Measurements from ENCODE around the gene BCL10. TPM values are rescaled to one million over a fixed set of nuclear protein-coding genes. Genes with fewer than 3 reads are reported as not detected.

The BCL10 gene
- total and polyA plus RNA-seq, 2 of the 8 experiments (the other 6 are each of a cell fraction or from before 2014, with no cell fraction given), result 7.4 to 29.6 TPM

Small RNAs within 50 kb of the gene (small RNA-seq; reads per million reads assigned to genes)
- not detected for gene RF00019 (ENCODE audit: insufficient read depth)

Other genes with a start within 250 kb of the BCL10 start
- gene MCOLN3, start 228.1 kb downstream of the BCL10 start, total RNA-seq (2021; fragmentation: NEBNext Ultra II Directional; extraction: Animal tissue kit (Norgen Biotek cat#: 25700)), result 2.9 and 3.8 TPM in 2 replicates
- 3.3 and 4.9 TPM in 2 replicates for gene MCOLN3, start 228.1 kb downstream of the BCL10 start, polyA plus RNA-seq (2011; rRNA removed)
- 12.7 and 14.6 TPM in 2 replicates for gene SYDE2, start 75.6 kb downstream of the BCL10 start, total RNA-seq (2021; fragmentation: NEBNext Ultra II Directional; extraction: Animal tissue kit (Norgen Biotek cat#: 25700))
- 1.6 and 2.1 TPM in 2 replicates for gene SYDE2, start 75.6 kb downstream of the BCL10 start, polyA plus RNA-seq (2011; rRNA removed)
- 39.1 and 39.3 TPM in 2 replicates for gene C1orf52, start 17.0 kb downstream of the BCL10 start, total RNA-seq (2021; fragmentation: NEBNext Ultra II Directional; extraction: Animal tissue kit (Norgen Biotek cat#: 25700))
- 29.2 and 46.9 TPM in 2 replicates for gene C1orf52, start 17.0 kb downstream of the BCL10 start, polyA plus RNA-seq (2011; rRNA removed)
- gene DDAH1, start 188.5 kb upstream of the BCL10 start, total RNA-seq (2021; fragmentation: NEBNext Ultra II Directional; extraction: Animal tissue kit (Norgen Biotek cat#: 25700)), result 52.1 and 54.5 TPM in 2 replicates
- 12.4 and 22.8 TPM in 2 replicates for gene DDAH1, start 188.5 kb upstream of the BCL10 start, polyA plus RNA-seq (2011; rRNA removed)

Data from H1 (cell line).